ENCODE results near the gene GRB7.

GRB7 gene

DNA sequence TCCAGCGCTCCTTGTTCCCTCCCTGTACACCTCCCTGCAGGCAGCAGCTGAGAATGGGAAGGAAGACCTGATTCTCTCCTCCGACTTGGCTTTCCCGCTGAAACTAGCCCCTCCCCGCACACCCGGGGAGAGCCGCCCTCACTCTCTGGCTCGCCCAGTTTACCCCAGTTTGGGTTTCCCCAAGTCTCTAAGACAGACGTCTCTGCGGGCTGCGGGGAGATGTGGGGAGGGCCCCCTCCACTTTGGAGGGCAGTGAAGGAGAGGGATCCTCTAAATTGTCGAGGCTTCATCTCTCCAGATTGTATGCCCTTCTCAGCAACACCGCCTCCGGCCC is 797 bp downstream of the GRB7 start:
- no peak overlapping the region for H3K4me3 ChIP-seq (ENCODE audit: low read depth, low read length)
- DNase-seq (ENCODE audit: low read depth), result no peak
- TF ChIP-seq, protein P1, sequence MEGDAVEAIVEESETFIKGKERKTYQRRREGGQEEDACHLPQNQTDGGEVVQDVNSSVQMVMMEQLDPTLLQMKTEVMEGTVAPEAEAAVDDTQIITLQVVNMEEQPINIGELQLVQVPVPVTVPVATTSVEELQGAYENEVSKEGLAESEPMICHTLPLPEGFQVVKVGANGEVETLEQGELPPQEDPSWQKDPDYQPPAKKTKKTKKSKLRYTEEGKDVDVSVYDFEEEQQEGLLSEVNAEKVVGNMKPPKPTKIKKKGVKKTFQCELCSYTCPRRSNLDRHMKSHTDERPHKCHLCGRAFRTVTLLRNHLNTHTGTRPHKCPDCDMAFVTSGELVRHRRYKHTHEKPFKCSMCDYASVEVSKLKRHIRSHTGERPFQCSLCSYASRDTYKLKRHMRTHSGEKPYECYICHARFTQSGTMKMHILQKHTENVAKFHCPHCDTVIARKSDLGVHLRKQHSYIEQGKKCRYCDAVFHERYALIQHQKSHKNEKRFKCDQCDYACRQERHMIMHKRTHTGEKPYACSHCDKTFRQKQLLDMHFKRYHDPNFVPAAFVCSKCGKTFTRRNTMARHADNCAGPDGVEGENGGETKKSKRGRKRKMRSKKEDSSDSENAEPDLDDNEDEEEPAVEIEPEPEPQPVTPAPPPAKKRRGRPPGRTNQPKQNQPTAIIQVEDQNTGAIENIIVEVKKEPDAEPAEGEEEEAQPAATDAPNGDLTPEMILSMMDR (IDR thresholded peaks at IDR 0.05; ENCODE audit: insufficient read depth, low read depth, low read length, missing control alignments), result no peak

DNA sequence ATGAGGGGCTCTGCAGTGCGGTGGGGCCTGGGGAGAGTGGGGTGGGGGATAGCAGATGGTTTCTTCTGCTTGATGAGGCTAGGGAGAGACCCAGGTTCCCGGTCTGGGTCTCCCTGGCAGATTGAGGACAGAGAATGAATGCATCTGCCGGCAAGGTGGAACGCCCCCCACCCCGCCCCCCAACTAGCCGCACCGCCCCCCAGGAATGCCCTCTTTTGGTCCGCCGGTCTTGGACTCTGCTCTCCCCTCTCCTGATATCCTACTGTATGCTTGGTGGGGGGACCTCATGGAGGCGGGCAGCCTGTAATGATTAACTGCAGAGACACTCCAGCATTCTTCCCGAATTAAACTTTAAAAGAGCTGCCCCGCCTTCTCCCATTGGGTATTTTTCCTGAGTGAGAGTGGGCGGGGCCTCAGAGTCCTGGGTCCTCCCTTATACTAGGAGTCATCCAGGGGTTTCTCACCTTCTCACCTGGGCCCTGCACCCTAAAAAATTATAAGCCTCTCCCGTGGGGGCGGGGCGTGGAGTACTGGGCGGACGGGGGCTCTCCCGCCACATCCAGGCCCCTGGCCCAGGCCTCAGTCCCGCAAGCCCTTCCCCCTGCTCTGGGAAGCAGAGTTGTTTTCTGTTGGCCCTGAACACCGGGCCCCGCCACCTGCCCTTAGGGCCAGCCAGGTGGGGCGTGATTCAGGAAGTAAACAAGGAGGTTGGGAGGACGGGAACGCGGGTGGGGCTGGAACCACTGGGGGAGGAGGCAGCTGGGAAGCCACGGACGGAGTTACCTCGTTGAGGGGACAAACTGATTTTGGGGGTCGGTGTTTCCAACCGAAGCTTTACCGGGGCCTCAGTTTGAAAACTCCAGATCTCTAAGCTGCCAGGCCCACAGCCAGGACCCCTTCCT is 1.5 kb downstream of the GRB7 start:
- H3K4me3 ChIP-seq (ENCODE audit: low read depth, low read length), result no peak overlapping the region
- TF ChIP-seq, protein P1 (IDR thresholded peaks at IDR 0.05; ENCODE audit: insufficient read depth, low read depth, low read length, missing control alignments), result no peak
- no peak for DNase-seq (ENCODE audit: low read depth)

DNA sequence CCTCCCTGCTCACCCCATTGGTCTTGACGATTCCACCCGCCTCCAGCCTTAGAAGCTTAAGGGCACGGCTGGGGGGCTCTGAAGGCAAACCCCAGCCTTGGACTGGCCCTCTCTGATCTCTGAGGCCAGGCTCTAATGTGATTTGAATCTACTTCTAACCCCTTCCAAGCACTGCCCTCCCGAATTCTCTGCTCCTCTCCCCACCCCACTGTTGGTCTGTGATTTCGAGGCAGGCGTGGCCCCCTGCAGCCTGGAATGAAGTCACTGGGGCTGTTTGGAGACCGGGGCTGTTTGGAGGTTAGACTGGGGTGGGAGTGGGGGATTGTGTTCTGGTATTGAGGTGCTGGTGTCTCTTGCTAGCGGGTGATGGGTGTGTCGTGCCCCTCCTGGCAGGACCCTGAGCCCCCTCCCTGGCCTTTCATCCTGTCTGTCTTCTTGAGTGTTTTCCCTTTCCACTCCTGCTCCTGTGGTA is 2.2 kb downstream of the GRB7 start:
- TF ChIP-seq, protein P1 (IDR thresholded peaks at IDR 0.05; ENCODE audit: insufficient read depth, low read depth, low read length, missing control alignments), result no peak
- no peak for DNase-seq (ENCODE audit: low read depth)
- H3K4me3 ChIP-seq (ENCODE audit: low read depth, low read length), result no peak overlapping the region

DNA sequence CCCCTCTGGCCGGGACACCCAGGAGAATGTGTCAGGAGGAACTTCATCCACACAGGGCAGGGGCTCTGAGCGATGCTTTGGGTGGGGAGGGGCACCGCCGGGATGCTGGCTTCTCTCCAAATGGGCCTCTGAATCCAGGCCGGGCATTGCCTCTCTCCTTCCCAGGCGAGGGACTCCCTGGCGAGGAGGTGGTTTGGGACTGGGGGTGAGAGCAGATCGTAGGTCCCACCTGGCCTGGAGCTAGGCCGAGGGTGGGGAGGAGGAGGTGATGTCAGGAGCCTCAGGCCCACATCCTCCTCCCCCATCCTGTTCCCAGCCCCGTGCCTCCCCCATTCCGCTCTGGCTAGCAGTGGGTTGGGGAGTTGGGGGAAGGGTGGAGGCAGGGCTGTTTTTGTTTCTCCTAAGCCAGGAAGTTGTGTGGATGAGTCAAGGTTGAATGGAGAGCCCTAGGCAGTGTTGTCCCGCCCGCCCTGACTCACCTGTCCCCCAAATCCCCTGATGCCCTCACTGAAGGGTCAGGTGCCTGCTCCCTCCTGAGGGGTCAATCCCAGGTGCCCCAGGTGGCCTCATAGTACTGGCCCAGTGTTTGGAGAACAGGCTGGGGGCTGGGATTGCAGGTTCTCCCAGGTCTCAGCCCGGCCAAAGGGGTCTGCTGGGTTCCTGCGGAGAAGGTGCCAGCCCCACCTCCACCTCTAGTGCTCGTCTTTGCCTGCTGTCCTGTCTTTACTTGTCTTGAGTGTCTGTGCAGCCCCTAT is 2.8 kb downstream of the GRB7 start:
- DNase-seq (ENCODE audit: low read depth), result no peak
- TF ChIP-seq, protein P1 (IDR thresholded peaks at IDR 0.05; ENCODE audit: insufficient read depth, low read depth, low read length, missing control alignments), result no peak
- no peak overlapping the region for H3K4me3 ChIP-seq (ENCODE audit: low read depth, low read length)

DNA sequence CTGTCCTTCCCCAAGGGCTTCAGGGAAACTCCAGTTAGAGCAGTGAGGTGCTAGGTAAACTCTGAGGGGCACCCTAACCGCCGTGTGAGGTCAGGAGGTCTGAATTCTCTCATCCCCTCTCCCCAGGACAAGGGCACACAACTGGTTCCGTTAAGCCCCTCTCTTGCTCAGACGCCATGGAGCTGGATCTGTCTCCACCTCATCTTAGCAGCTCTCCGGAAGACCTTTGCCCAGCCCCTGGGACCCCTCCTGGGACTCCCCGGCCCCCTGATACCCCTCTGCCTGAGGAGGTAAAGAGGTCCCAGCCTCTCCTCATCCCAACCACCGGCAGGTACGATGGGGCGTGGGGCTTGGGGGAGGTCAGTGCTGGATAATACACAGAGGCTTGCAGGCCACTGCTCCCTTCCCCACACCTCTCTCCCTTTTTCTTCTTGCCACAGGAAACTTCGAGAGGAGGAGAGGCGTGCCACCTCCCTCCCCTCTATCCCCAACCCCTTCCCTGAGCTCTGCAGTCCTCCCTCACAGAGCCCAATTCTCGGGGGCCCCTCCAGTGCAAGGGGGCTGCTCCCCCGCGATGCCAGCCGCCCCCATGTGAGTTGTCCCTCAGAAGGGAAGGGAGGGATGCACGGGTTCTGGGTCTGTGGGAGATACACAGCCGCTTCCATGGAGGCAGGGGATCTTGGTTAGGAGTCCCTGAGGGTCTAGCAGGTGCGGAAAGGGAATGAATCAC is 4.6 kb downstream of the GRB7 start:
- no peak overlapping the region for H3K4me3 ChIP-seq (ENCODE audit: low read depth, low read length)
- TF ChIP-seq, protein P1 (IDR thresholded peaks at IDR 0.05; ENCODE audit: insufficient read depth, low read depth, low read length, missing control alignments), result no peak
- DNase-seq (ENCODE audit: low read depth), result no peak

DNA sequence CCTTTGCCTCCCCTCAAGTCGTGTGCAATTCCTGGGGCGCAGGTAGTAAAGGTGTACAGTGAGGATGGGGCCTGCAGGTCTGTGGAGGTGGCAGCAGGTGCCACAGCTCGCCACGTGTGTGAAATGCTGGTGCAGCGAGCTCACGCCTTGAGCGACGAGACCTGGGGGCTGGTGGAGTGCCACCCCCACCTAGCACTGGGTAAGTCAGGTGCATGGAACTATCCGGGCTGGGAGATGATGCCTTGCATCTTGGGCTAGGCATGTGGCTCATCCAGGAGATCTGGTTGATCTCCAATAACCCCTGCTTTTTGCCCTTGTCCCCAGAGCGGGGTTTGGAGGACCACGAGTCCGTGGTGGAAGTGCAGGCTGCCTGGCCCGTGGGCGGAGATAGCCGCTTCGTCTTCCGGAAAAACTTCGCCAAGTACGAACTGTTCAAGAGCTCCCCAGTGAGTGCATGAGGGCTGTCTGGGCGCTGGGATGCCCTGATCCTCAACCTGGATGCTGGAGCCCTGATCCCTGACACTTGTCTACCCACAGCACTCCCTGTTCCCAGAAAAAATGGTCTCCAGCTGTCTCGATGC is 5.2 kb downstream of the GRB7 start:
- no peak for DNase-seq (ENCODE audit: low read depth)
- no peak overlapping the region for H3K4me3 ChIP-seq (ENCODE audit: low read depth, low read length)
- TF ChIP-seq, protein P1 (IDR thresholded peaks at IDR 0.05; ENCODE audit: insufficient read depth, low read depth, low read length, missing control alignments), result no peak
